ENCODE results near the gene FAM149B1. TPM values are rescaled to one million over a fixed set of nuclear protein-coding genes. Genes with fewer than 3 reads are reported as not detected.
A peak's percentile ranks its signal among the peaks of the same experiment; 100 is the strongest.

FAM149B1 gene
- total and polyA plus RNA-seq, 3 experiments from 2014 or later, result 4.7 to 13.7 (median 13.1) TPM

DNA sequence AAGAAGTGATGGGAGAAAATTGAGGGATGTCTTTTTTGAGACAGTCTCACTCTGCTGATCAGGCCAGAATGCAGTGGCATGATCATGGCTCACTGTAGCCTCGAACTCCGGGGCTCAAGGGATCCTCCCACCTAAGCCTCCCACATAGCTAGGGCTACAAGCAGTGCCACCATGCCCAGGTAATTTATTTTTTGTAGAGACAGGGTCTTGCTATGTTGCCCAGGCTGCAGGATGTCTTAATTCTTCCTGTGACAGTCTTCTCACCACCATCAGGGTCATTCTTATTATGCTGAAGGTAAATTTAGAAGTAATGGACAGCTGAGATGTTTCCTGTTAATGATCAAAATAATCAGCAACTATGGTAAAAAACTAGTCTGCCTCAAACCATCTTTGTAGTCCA lies 72.0 kb downstream of the FAM149B1 start:
- POLR2A ChIA-PET, result interaction anchor here (0.7 kb wide), 1 partner anchor 152 kb away, joined by 4 read pairs; no protein-coding TSS in a partner anchor

GRCh38 chr10:73244866-73245477 lies 77.1 kb downstream of the FAM149B1 start:
- ChIA-PET CTCF (no interaction called here), POLR2A (interaction anchor here (0.6 kb wide), 1 partner anchor 32 kb away, joined by 5 read pairs; no protein-coding TSS in a partner anchor)
- Histone ChIP-seq H3K27me3 (ENCODE audit: insufficient read depth, low read length, poor library complexity, severe bottlenecking) (no peaks in the 10 kb centered on the region), H3K4me1 (ENCODE audit: insufficient read depth, low read length) (peaks cover 37% of the 10 kb centered on the region), H3K36me3 (ENCODE audit: insufficient read depth, low read length) (peaks cover 28% of the 10 kb centered on the region), H3K9me3 (ENCODE audit: low read length) (no peaks in the 10 kb centered on the region), H3K27ac (ENCODE audit: low read depth, low read length) (peak overlapping the region; percentile 53), H3K4me3 (ENCODE audit: low read length) (no peak overlapping the region)
- Mint-ChIP-seq H3K36me3 (peaks cover 0 to 82% (median 12%) of the 10 kb centered on the region in 3 donors), H3K27ac (peak overlapping the region; percentile 28 to 93 (median 82)), H3K27me3 (no peaks in the 10 kb centered on the region), H3K9me3 (no peaks in the 10 kb centered on the region), H3K4me1 (peaks cover 35 to 53% (median 50%) of the 10 kb centered on the region in 3 donors), H3K4me3 (peak overlapping the region in 6 of 7 donors; percentile 29 to 66 (median 46))
- no peak for DNase-seq

More for the DNA sequence above, 72.0 kb downstream of the FAM149B1 start:
- CTCF ChIA-PET, result no interaction called here
- no peaks in the 10 kb centered on the region for H3K9me3 Mint-ChIP-seq
- no peak overlapping the region for H3K4me3 ChIP-seq (ENCODE audit: low read length)
- H3K36me3 ChIP-seq (ENCODE audit: insufficient read depth, low read length), result peaks cover 28% of the 10 kb centered on the region
- H3K27me3 ChIP-seq (ENCODE audit: insufficient read depth, low read length, poor library complexity, severe bottlenecking), result no peaks in the 10 kb centered on the region
- H3K27me3 Mint-ChIP-seq, result no peaks in the 10 kb centered on the region
- H3K27ac ChIP-seq (ENCODE audit: low read depth, low read length), result no peak overlapping the region
- peaks cover 9% of the 10 kb centered on the region for H3K4me1 ChIP-seq (ENCODE audit: insufficient read depth, low read length)
- H3K4me1 Mint-ChIP-seq, result peaks cover 10 to 21% (median 15%) of the 10 kb centered on the region in 3 donors
- no peaks in the 10 kb centered on the region for H3K9me3 ChIP-seq (ENCODE audit: low read length)
- peaks cover 0 to 83% (median 10%) of the 10 kb centered on the region in 3 donors for H3K36me3 Mint-ChIP-seq
- H3K27ac Mint-ChIP-seq, result peak overlapping the region in 2 of 8 donors; percentile 5 to 26
- H3K4me3 Mint-ChIP-seq, result no peak overlapping the region
- no peak for DNase-seq

GRCh38 chr10:73246322-73246645 lies 78.4 kb downstream of the FAM149B1 start:
- Histone ChIP-seq H3K27ac (ENCODE audit: low read depth, low read length) (peak overlapping the region; percentile 89), H3K36me3 (ENCODE audit: insufficient read depth, low read length) (peaks cover 22% of the 10 kb centered on the region), H3K4me1 (ENCODE audit: insufficient read depth, low read length) (peaks cover 46% of the 10 kb centered on the region), H3K9me3 (ENCODE audit: low read length) (no peaks in the 10 kb centered on the region), H3K27me3 (ENCODE audit: insufficient read depth, low read length, poor library complexity, severe bottlenecking) (no peaks in the 10 kb centered on the region), H3K4me3 (ENCODE audit: low read length) (peak overlapping the region; percentile 82)
- Mint-ChIP-seq H3K27ac (peak overlapping the region; percentile 93 to 99 (median 96)), H3K27me3 (no peaks in the 10 kb centered on the region), H3K4me1 (peaks cover 44 to 61% (median 59%) of the 10 kb centered on the region in 3 donors), H3K4me3 (peak overlapping the region; percentile 94 to 100 (median 96)), H3K9me3 (no peaks in the 10 kb centered on the region), H3K36me3 (peaks cover 8 to 80% (median 12%) of the 10 kb centered on the region in 3 donors)
- POLR2A ChIA-PET, result interaction anchor here (0.9 to 2.1 kb wide), 5 partner anchors 14 to 249 kb away, joined by 3 to 14 read pairs (median 5); partner anchors contain the start of genes CFAP70, P4HA1 and PPP3CB
- CTCF ChIA-PET, result interaction anchor here (1.3 kb wide), 1 partner anchor 148 kb away, joined by 3 read pairs; no protein-coding TSS in a partner anchor
- no peak for DNase-seq

DNA sequence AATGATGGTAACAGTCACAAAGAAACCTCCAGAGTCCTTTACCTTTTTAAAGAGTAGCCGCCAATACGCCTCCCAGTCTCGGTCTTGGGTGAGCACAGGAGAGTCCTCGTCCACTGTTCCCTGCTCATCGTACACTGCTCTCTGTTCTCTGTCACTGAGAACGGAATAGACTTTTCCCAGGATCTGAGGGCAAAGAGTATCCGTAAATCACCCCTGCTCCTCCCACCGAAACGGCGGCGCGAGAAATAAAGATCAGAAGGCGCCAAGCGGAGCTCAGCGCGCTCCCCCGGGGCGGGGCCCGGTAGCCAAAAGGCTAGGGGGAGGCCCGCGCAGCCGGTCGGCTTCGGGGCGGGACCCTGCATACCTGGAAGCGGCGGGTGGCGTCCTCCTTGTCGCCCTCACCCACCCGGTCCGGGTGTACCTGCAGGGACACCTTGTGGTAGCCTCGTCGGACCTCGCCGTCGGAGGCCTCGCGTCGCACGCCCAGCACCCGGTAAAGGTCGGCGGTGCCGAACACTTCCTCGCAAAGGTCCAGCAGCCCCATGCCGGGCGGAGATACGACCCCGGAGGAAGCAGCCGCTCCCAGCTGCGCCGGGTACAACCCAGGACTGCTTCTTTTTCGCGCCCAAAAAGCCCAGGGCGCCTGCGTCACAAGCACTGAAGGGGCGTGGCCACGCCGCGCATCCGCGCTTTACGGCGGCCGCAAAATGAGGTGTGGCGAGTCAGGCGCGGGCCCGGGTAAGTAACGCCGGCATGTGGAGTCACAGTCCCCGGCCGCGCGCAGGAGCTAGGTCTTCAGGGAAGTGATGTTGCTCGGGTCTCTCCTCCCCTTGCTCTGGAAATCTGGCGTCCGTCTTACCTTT lies 79.0 kb downstream of the FAM149B1 start, which contains the start of gene DNAJC9:
Gene DNAJC9, minus strand, starts transcription at position 610 of the 863 bp plus-strand sequence. Its CDS starts 66 bp downstream, at position 544.
- H3K36me3 Mint-ChIP-seq, result peaks cover 8 to 77% (median 12%) of the 10 kb centered on the region in 3 donors
- peaks cover 50 to 66% (median 63%) of the 10 kb centered on the region in 3 donors for H3K4me1 Mint-ChIP-seq
- H3K9me3 Mint-ChIP-seq, result no peaks in the 10 kb centered on the region
- Histone ChIP-seq H3K4me1 (ENCODE audit: insufficient read depth, low read length) (peaks cover 52% of the 10 kb centered on the region), H3K27ac (ENCODE audit: low read depth, low read length) (peak within 1 kb of the TSS; percentile 89), H3K27me3 (ENCODE audit: insufficient read depth, low read length, poor library complexity, severe bottlenecking) (no peaks in the 10 kb centered on the region), H3K4me3 (ENCODE audit: low read length) (peak within 1 kb of the TSS; percentile 82), H3K9me3 (ENCODE audit: low read length) (no peaks in the 10 kb centered on the region), H3K36me3 (ENCODE audit: insufficient read depth, low read length) (peaks cover 17% of the 10 kb centered on the region)
- peak within 1 kb of the TSS; percentile 93 to 99 (median 96) for H3K27ac Mint-ChIP-seq
- no peaks in the 10 kb centered on the region for H3K27me3 Mint-ChIP-seq
- H3K4me3 Mint-ChIP-seq, result peak within 1 kb of the TSS; percentile 94 to 100 (median 96)
- CTCF ChIA-PET, result interaction anchor here (1.1 to 1.3 kb wide), 3 partner anchors 9 to 151 kb away, joined by 3 read pairs; no protein-coding TSS in a partner anchor
- DNase-seq, result peak; percentile 94 to 97 (median 95)
- POLR2A ChIA-PET, result interaction anchor here (0.6 to 2.1 kb wide), 11 partner anchors 14 to 478 kb away, joined by 3 to 14 read pairs (median 3); partner anchors contain the start of genes CFAP70, ECD, FAM149B1 and P4HA1

DNA sequence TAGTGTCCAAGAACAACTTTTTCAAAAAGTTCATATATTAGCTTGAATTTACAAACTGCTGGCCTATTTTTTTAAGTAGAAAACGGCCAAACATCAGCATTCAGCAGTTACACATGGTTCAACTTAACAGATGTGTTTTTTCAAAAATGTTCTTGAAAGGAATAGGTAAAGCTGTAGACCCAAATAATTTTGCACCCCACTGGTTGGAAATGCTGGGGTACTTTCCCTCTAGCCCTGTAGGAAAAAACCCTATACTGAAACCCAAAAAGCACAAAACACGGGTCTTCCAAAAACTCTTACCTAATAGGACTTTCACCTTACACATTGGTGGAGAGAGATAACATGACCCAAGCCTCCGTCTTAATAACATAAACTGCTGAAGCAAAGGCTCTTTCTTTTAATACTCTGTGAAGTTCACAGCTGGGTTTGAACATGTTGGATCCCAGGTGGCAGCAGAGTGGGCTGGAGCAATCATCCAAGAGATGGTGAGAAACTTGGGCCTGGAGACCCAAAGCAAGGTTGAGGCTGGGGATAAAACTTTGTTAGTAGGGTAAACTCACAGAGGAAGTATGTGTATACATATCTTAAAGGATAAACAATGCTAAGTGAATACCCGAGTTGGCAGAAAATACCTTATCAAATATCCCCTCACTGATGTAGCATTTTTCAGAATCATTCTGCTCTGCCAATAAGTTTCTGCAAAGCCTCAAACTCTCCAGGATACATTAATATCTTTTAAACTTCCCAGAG lies 79.8 kb downstream of the FAM149B1 start:
- no peaks in the 10 kb centered on the region for H3K27me3 ChIP-seq (ENCODE audit: insufficient read depth, low read length, poor library complexity, severe bottlenecking)
- H3K9me3 ChIP-seq (ENCODE audit: low read length), result no peaks in the 10 kb centered on the region
- H3K27ac ChIP-seq (ENCODE audit: low read depth, low read length), result peak overlapping the region; percentile 89
- DNase-seq, result no peak
- Mint-ChIP-seq H3K9me3 (no peaks in the 10 kb centered on the region), H3K36me3 (peaks cover 8 to 79% (median 10%) of the 10 kb centered on the region in 3 donors), H3K27me3 (no peaks in the 10 kb centered on the region), H3K4me3 (peak overlapping the region; percentile 94 to 100 (median 96)), H3K27ac (peak overlapping the region; percentile 93 to 99 (median 96)), H3K4me1 (peaks cover 53 to 75% (median 71%) of the 10 kb centered on the region in 3 donors)
- CTCF ChIA-PET, result interaction anchor here (1.1 to 1.3 kb wide), 3 partner anchors 8 to 152 kb away, joined by 3 read pairs; no protein-coding TSS in a partner anchor
- peak overlapping the region; percentile 82 for H3K4me3 ChIP-seq (ENCODE audit: low read length)
- peaks cover 54% of the 10 kb centered on the region for H3K4me1 ChIP-seq (ENCODE audit: insufficient read depth, low read length)
- POLR2A ChIA-PET, result interaction anchor here (0.6 to 2.1 kb wide), 8 partner anchors 80 to 477 kb away, joined by 3 to 14 read pairs (median 5); partner anchors contain the start of genes CFAP70, ECD, FAM149B1 and P4HA1
- peaks cover 13% of the 10 kb centered on the region for H3K36me3 ChIP-seq (ENCODE audit: insufficient read depth, low read length)

- no peak overlapping the region for H3K4me3 ChIP-seq (ENCODE audit: low read length)
- no peak for DNase-seq
- peak overlapping the region; percentile 25 to 100 (median 44) for H3K4me3 Mint-ChIP-seq
- no peaks in the 10 kb centered on the region for H3K27me3 ChIP-seq (ENCODE audit: insufficient read depth, low read length, poor library complexity, severe bottlenecking)
- H3K27me3 Mint-ChIP-seq, result no peaks in the 10 kb centered on the region
- peaks cover 8 to 75% (median 8%) of the 10 kb centered on the region in 3 donors for H3K36me3 Mint-ChIP-seq
- H3K4me1 ChIP-seq (ENCODE audit: insufficient read depth, low read length), result peaks cover 58% of the 10 kb centered on the region
- H3K27ac Mint-ChIP-seq, result peak overlapping the region; percentile 57 to 99 (median 94)
- H3K36me3 ChIP-seq (ENCODE audit: insufficient read depth, low read length), result peaks cover 13% of the 10 kb centered on the region
- H3K9me3 Mint-ChIP-seq, result no peaks in the 10 kb centered on the region
- CTCF ChIA-PET, result no interaction called here
- H3K4me1 Mint-ChIP-seq, result peaks cover 58 to 81% (median 77%) of the 10 kb centered on the region in 3 donors
- peak overlapping the region; percentile 15 for H3K27ac ChIP-seq (ENCODE audit: low read depth, low read length)
- H3K9me3 ChIP-seq (ENCODE audit: low read length), result no peaks in the 10 kb centered on the region
- POLR2A ChIA-PET, result interaction anchor here (2.1 kb wide), 1 partner anchor 165 kb away, joined by 5 read pairs; no protein-coding TSS in a partner anchor
These were observed 80.4 kb downstream of the FAM149B1 start for GRCh38 chr10:73248259-73248724.
